PC-9 (cell line): ENCODE measurements around the gene PREPL. TPM values are rescaled to one million over a fixed set of nuclear protein-coding genes. Genes with fewer than 3 reads are reported as not detected.

ENCODE experiments used
- BruUV-seq: library from RNA; stranded (reverse); fragments of 400-500 nt; replicated peaks from 2 replicates; lab custom pipeline; 2021; lab: Mats Ljungman, UMichigan
- CTCF ChIA-PET: fragments of 300-600 bp; sonication (Branson Sonifier 250); formaldehyde crosslinking; loops from one replicate; lab custom pipeline; 2022; ENCODE audit warnings: antibody characterized with exemption; lab: Charles Lee
- POLR2A ChIA-PET: fragments of 300-600 bp; sonication (Branson Sonifier 250); formaldehyde crosslinking; loops from one replicate; lab custom pipeline; 2022; ENCODE audit warnings: antibody characterized with exemption; ENCODE audit not compliant: unreplicated experiment; lab: Charles Lee
- DNase-seq, 2 experiments: peaks; one replicate each; pipeline versions ENCODE4 v3.0.0 to v3.0.0-alpha.2; 2015 to 2022; ENCODE audit warnings: mixed read lengths in 1 of 2
- H2AFZ ChIP-seq: fragments of 200-600 bp; sonication (generic); 2 replicates; pipeline ENCODE4 v1.8.1; 2017; ENCODE audit warnings: antibody characterized with exemption
- H3F3A ChIP-seq: fragments of 200-600 bp; sonication (generic); 2 replicates; pipeline ENCODE4 v1.8.1; 2017; ENCODE audit warnings: antibody characterized with exemption, mild to moderate bottlenecking, low read depth; ENCODE audit not compliant: insufficient read depth
- H3K27ac ChIP-seq: fragments of 200-600 bp; sonication (generic); 2 replicates; pipeline ENCODE4 v1.6.1; 2016; ENCODE audit warnings: mixed run types
- H3K27me3 ChIP-seq: fragments of 200-600 bp; sonication (generic); 2 replicates; pipeline ENCODE4 v1.6.1; 2016; ENCODE audit warnings: low read depth, mixed run types; ENCODE audit not compliant: insufficient read depth
- H3K36me3 ChIP-seq: fragments of 200-600 bp; sonication (generic); 2 replicates; pipeline ENCODE4 v1.6.1; 2016; ENCODE audit warnings: low read depth, mixed run types
- H3K4me1 ChIP-seq: fragments of 200-600 bp; sonication (generic); replicated peaks from 2 replicates; pipeline ENCODE4 v1.6.1; 2016; ENCODE audit warnings: mixed run types; ENCODE audit not compliant: insufficient read depth
- H3K4me2 ChIP-seq: fragments of 200-600 bp; sonication (generic); 2 replicates; pipeline ENCODE4 v1.6.1; 2017; ENCODE audit warnings: mixed run types
- H3K4me3 ChIP-seq: fragments of 200-600 bp; sonication (generic); 2 replicates; pipeline ENCODE4 v1.6.1; 2016; ENCODE audit warnings: mixed run types
- H3K79me2 ChIP-seq: fragments of 200-600 bp; sonication (generic); 2 replicates; pipeline ENCODE4 v1.6.1; 2017; ENCODE audit warnings: low read depth, mixed run types
- H3K9me2 ChIP-seq: fragments of 200-600 bp; sonication (generic); 2 replicates; pipeline ENCODE4 v1.8.1; 2017; ENCODE audit warnings: mild to moderate bottlenecking; ENCODE audit not compliant: insufficient read depth
- H3K9me3 ChIP-seq: fragments of 200-600 bp; sonication (generic); 2 replicates; pipeline ENCODE4 v1.8.1; 2016; ENCODE audit warnings: low read depth; ENCODE audit not compliant: insufficient read depth
- H4K20me1 ChIP-seq: fragments of 200-600 bp; sonication (generic); 2 replicates; pipeline ENCODE4 v1.8.1; 2017; ENCODE audit not compliant: insufficient read depth
- CTCF ChIP-seq: fragments of 200-600 bp; sonication (generic); conservative IDR thresholded peaks from 2 replicates; pipeline ENCODE4 v1.6.1; 2017; ENCODE audit warnings: mixed run types, antibody characterized with exemption, mild to moderate bottlenecking, moderate library complexity
- EZH2 ChIP-seq: fragments of 200-600 bp; sonication (generic); IDR thresholded peaks from 2 replicates; pipeline ENCODE4 v1.8.0; 2017; ENCODE audit warnings: antibody characterized with exemption, low read depth
- intact Hi-C: fragments of 100-400 bp; cut with micrococcal nuclease; formaldehyde crosslinking; loops from one replicate; pipeline ENCODE4 v1.10.0; 2022; ENCODE audit not compliant: unreplicated experiment
- total RNA-seq: library from RNA; stranded (reverse); gene quantifications from 2 replicates; pipeline ENCODE4 v1.2.3, GENCODE V29; 2021

Gene PREPL
- total RNA-seq, 1 experiment from 2014 or later = 42.2 TPM

- H3K4me2 ChIP-seq = no peak overlapping the region
- no TSS peak for BruUV-seq
Observed at GRCh38 chr2:44335806-44336538, 25.3 kb downstream of the PREPL start.

GRCh38 chr2:44333994-44334393 lies 27.3 kb downstream of the PREPL start:
- intact Hi-C loops = no loop called here
- Histone ChIP-seq H4K20me1 (peaks cover 11% of the 10 kb centered on the region), H3K4me1 (no peaks in the 10 kb centered on the region), H3F3A (no peaks in the 10 kb centered on the region), H3K27me3 (no peaks in the 10 kb centered on the region), H3K4me3 (no peak overlapping the region), H3K9me2 (no peaks in the 10 kb centered on the region), H2AFZ (no peak overlapping the region), H3K79me2 (no peaks in the 10 kb centered on the region), H3K9me3 (no peaks in the 10 kb centered on the region), H3K27ac (no peak overlapping the region), H3K4me2 (no peak overlapping the region), H3K36me3 (peaks cover 38% of the 10 kb centered on the region)
- ChIA-PET CTCF (no interaction called here), POLR2A (no interaction called here)
- no peak for TF ChIP-seq EZH2
- TF ChIP-seq CTCF = no peak
- DNase-seq = no peak
- no TSS peak for BruUV-seq

More at GRCh38 chr2:44335806-44336538, 25.3 kb downstream of the PREPL start:
- H3F3A ChIP-seq = no peaks in the 10 kb centered on the region
- no peak overlapping the region for H3K4me3 ChIP-seq
- CTCF ChIA-PET = no interaction called here
- POLR2A ChIA-PET = no interaction called here
- H3K9me2 ChIP-seq = no peaks in the 10 kb centered on the region
- TF ChIP-seq EZH2 (no peak), CTCF (no peak)
- H3K9me3 ChIP-seq = no peaks in the 10 kb centered on the region
- DNase-seq = no peak
- H4K20me1 ChIP-seq = peaks cover 15% of the 10 kb centered on the region
- no peaks in the 10 kb centered on the region for H3K4me1 ChIP-seq
- no peaks in the 10 kb centered on the region for H3K27me3 ChIP-seq
- no peak overlapping the region for H3K27ac ChIP-seq
- H2AFZ ChIP-seq = no peak overlapping the region
- peaks cover 48% of the 10 kb centered on the region for H3K36me3 ChIP-seq
- no peaks in the 10 kb centered on the region for H3K79me2 ChIP-seq
- intact Hi-C loops = no loop called here

- no TSS peak for BruUV-seq
- no peak overlapping the region for H3K4me2 ChIP-seq
- H3K4me3 ChIP-seq = no peak overlapping the region
- CTCF ChIA-PET = no interaction called here
- no peaks in the 10 kb centered on the region for H3K79me2 ChIP-seq
- TF ChIP-seq EZH2 = no peak
- no peak for TF ChIP-seq CTCF
- H3F3A ChIP-seq = no peaks in the 10 kb centered on the region
- no peak overlapping the region for H2AFZ ChIP-seq
- no peak for DNase-seq
- peaks cover 8% of the 10 kb centered on the region for H4K20me1 ChIP-seq
- POLR2A ChIA-PET = no interaction called here
- peaks cover 29% of the 10 kb centered on the region for H3K36me3 ChIP-seq
- no peaks in the 10 kb centered on the region for H3K4me1 ChIP-seq
- H3K9me2 ChIP-seq = no peaks in the 10 kb centered on the region
- H3K27ac ChIP-seq = no peak overlapping the region
- no peaks in the 10 kb centered on the region for H3K27me3 ChIP-seq
- no peaks in the 10 kb centered on the region for H3K9me3 ChIP-seq
- intact Hi-C loops = no loop called here
Observed at GRCh38 chr2:44330801-44331200, 30.5 kb downstream of the PREPL start.
